ENCODE data around the gene PLA2G6. TPM values are rescaled to one million over a fixed set of nuclear protein-coding genes. Genes with fewer than 3 reads are reported as not detected.

PLA2G6 gene
- total and polyA plus RNA-seq, 9 of the 15 experiments (the other 6 are each of a cell fraction or from before 2014, with no cell fraction given), result 0.11 to 12.2 (median 9.7) TPM

DNA sequence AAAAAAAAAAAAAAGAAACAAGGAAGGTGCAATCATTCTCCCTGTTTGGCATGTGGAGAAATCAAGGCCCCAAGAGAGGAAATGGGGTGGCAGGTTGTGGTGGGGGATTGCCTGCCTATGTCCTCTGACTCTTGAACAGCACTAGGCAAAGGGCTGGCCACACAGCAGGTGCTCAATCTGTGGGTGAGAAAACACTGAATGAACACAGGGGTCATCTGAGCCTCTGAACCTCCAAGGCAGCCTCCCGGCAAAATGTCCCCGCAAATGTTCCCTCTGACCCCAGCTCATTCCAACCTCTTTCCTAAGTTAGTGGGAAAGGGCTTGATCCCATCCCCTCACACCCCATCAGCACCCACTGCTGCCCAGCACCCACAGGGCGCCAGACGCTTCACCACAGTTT lies 4.6 kb downstream of the PLA2G6 start:
- Histone ChIP-seq H3K36me3 (ENCODE audit: control insufficient read depth, insufficient read depth, low read length) (no peaks in the 10 kb centered on the region), H3K4me1 (replicated peaks in 1 of 2; ENCODE audit: control insufficient read depth in 2 of 2, insufficient read depth in 2 of 2, low read length in 2 of 2) (peaks cover 29 to 47% of the 10 kb centered on the region in 2 experiments), H3K27me3 (ENCODE audit: control insufficient read depth in 2 of 2, insufficient read depth in 2 of 2, low read length in 2 of 2) (no peaks in the 10 kb centered on the region), H3K27ac (ENCODE audit: extremely low read depth, low read depth, low read length) (no peak overlapping the region), H3K9me1 (ENCODE audit: control insufficient read depth, insufficient read depth, low read length) (no peaks in the 10 kb centered on the region), H3K9ac (ENCODE audit: insufficient read depth in 1 of 2, low read depth in 2 of 2, low read length in 2 of 2) (peak overlapping the region in 1 of 2 experiments; percentile 57; a peak in 2 of 4 replicates), H3K79me2 (ENCODE audit: control insufficient read depth, insufficient read depth, low read length) (peaks cover 16% of the 10 kb centered on the region), H3K4me2 (ENCODE audit: insufficient read depth, low read length) (no peak overlapping the region), H3K9me3 (replicated peaks; ENCODE audit: control insufficient read depth, insufficient read depth, low read depth, low read length) (no peaks in the 10 kb centered on the region), H2AFZ (ENCODE audit: low read depth, low read length) (no peak overlapping the region), H3K4me3 (no peak overlapping the region), H4K20me1 (replicated peaks; ENCODE audit: control insufficient read depth, insufficient read depth, low read length) (no peaks in the 10 kb centered on the region)
- ATAC-seq (no peak), DNase-seq (ENCODE audit: extremely low read depth in 1 of 4, low spot score in 3 of 4) (no peak), FAIRE-seq (no peak)
- in situ Hi-C loops (cut with MboI), result no loop called here
- ChIA-PET POLR2A (interaction anchor here (1.7 to 3.0 kb wide), 2 partner anchors 10 to 13 kb away, joined by 5 to 16 read pairs; no protein-coding TSS in a partner anchor), CTCF (ENCODE audit: low intra/inter-chr PET ratio) (no interaction called here)
- TF ChIP-seq RNF2 (IDR thresholded peaks at IDR 0.05) (no peak), HNRNPUL1 (IDR thresholded peaks at IDR 0.05; ENCODE audit: low read length) (no peak), HDAC8 (tag; IDR thresholded peaks at IDR 0.05) (no peak), ZNF583 (CRISPR knock-in tag; IDR thresholded peaks at IDR 0.05) (no peak), KAT2B (IDR thresholded peaks at IDR 0.05; ENCODE audit: low read depth, low read length) (no peak), CBX8 (IDR thresholded peaks at IDR 0.05; ENCODE audit: borderline replicate concordance, extremely low read depth, low read depth, low read length, poor library complexity, severe bottlenecking) (no peak), GATAD2A (IDR thresholded peaks at IDR 0.05) (no peak), ZNF212 (CRISPR knock-in tag; IDR thresholded peaks at IDR 0.05) (no peak), TBP (optimal IDR thresholded peaks at IDR 0.05; ENCODE audit: low read depth, low read length) (no peak), DPF2 (IDR thresholded peaks at IDR 0.05) (no peak), CHD1 (IDR thresholded peaks at IDR 0.05; ENCODE audit: low read length) (no peak), MYBL2 (IDR thresholded peaks at IDR 0.05; ENCODE audit: low read depth) (no peak), MYBL2 (CRISPR knock-in tag; IDR thresholded peaks at IDR 0.05; ENCODE audit: borderline replicate concordance) (no peak)
- BruUV-seq (replicated peaks), result no TSS peak
- WGBS (ENCODE audit: insufficient coverage, low coverage, missing lambda C conversion rate), result 89% methylated on average over 3 of the region's 4 CpGs
- intact Hi-C loops (cut with micrococcal nuclease), result no loop called here

Measured in K562 (cell line).